HS-27A (cell line): ENCODE measurements around the gene F2RL3.
"Not testable (repeated sequence)": the region's sequence is repeated elsewhere in the genome, so short reads cannot be mapped to it uniquely, and the experiment has no call there.

ENCODE experiments used
- DNase-seq: peaks from one replicate; pipeline ENCODE4 v3.0.0-alpha.2; 2012; ENCODE audit warnings: low read depth, missing footprints

The F2RL3 gene

DNA sequence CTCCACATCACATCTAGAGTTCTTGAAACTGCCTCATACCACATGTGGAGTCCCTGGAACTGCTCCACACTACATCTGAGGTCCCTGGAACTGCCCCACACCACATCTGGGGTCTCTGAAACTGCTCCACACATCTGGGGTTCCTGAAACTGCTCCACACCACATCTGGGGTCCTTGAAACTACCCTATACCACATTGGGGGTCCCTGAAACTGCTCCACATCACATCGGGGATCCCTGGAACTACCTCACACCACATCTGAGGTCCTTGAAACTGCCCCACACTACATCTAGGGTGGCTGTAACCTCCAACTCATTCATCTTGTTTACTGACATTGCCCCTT, 33.8 kb downstream of the F2RL3 start:
- DNase-seq: no peak

DNA sequence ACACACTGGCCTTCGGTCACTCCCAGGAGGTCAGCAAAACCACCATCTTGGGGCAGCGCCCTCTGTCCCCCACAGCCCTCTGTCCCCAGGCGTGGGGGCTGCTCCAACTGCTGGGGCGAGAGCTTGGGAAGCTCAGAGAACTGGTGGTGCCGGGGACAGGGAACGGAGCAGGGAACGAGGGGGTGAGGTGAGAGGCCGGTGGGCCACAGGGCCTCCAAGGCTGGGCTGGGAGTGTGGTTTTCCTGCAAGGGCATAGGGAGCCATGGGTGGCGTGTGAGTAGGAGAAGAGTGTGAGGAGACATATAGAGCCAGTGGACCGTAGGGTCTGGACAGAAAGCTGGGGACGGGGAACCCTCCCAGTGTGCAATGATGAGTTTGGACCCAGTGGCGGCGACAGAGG, 34.1 kb downstream of the F2RL3 start:
- DNase-seq: no peak

DNA sequence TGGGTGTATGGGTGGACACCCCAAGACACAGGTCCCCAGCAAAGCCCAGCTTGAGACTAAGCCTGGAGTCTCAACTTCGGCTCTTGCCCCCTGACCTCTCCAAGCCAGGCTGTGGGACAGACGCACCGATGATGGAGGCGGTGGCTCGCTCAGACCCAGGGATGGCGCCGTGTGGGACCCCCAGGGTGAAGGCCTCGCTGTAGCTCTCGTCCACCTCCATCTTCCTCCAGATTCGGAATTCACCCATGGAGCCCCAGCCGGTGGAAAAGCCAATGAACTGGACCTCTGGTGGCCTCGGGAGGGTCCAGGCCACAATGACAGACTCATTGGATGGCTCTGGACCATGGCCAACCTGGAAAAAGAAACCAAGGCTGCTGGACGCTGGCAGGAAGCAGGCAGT, 39.1 kb downstream of the F2RL3 start:
- DNase-seq: no peak

DNA sequence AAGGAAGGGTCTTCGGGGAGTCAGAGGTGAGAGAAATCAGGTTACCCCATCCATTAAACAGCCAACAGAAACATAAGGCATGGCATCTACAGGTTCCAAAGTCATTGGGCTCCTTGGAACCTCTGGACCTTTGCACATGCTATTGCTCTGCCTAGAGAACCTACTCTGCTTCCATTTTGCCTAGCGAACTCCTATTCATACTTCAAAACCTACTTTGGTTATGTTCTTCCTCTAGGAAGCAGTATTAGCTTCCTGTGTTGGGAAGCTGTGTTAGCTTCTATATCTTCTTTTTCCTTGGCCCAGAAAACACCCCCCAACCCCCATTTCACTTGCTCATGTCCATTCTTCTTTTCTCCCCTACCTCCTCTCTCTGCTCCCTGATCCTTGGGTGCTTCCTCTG, 39.6 kb downstream of the F2RL3 start:
- DNase-seq: no peak

DNA sequence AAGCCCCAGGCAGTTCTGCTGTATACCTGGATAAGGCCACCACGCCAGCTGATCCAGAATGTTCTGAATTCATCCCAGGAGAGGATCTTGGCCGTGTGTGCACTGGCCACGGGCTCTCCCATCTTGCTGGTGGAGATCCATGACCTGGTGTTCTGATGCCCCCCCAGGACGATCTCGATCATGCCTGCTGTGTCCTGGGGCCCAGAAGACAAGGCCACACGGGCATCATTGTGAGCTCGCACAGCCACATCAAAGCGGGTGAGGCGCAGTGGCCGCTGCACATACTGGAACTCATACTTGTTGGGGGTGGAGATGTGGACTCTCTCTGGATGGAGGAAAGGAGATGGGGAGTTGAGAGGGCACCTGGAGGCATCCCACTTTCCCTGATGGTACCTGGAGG, 40.1 kb downstream of the F2RL3 start:
- no peak for DNase-seq

DNA sequence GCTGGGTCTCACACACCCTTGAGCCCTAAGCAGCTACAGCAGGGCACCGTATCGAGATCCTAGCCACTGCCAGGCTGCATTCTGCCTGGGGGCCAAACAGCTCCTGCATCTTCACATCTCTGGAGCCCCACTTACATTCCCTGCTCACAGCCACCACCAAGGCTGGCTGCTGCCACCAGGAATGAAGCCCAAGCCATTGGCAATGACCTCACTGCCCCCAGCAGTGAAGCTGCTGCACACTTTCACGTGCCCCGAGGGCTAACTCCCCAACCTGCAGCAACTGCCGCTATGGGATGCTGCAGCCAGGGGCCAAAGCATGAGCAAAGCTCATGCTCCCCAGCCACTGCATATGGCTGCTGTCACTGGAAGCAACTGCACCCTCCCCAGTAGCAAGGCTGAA, 42.0 kb downstream of the F2RL3 start:
- no peak for DNase-seq

DNA sequence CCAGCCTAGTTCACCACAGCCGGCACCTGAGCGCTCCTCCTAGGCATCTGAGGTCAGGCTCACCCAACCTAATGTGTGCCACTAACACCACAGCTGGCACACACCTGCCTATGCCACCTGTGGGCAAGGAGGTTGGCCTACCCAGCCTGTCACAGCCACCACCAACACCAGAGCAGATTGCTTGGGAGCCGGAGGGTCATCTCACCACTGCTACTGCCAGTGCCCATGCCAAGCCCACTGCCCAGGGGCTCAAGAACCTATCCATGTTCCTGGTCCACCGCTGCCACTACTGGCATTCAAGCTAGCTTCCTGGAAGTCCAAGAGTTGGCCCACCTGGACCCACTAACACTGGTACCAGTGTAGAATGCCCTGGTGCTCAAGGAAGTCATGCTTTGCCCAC, 42.5 kb downstream of the F2RL3 start:
- no peak for DNase-seq

DNA sequence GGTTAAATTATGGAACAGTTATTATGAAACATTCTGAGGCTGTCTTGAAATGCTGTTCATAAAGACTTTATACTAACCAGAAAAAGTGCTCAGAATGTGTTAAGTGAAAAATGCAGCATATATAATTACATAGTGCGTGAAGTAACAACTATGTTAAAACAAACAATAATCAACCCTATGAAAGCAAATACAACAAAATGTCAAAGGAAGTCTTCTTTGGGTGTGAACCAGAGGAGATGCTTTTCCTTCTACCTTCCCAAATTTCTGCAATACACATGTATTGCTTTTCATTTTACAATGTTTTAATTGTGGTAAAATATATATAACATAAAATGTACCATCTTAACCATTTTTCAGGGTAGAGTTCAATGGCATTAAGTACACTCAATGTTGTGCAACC, 45.7 kb downstream of the F2RL3 start:
- DNase-seq: no peak

DNA sequence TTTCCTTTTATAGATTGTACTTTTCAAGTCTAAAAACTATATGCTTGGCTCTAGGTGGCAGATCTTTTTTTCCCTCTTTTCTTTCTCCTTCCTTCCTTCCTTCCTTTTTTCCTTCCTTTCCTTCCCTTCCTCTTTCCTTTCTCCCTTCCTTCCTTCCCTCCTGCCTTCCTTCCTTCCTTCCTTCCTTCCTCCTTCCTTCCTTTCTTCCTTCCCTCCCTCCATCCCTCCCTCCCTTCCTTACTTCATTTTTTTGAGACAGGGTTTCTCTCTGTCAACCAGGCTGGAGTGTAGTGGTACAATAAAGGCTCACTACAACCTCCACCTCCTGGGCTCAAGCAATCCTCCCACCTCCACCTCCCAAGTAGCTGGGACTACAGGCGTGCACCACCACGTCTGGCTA, 48.1 kb downstream of the F2RL3 start:
- no peak for DNase-seq

DNA sequence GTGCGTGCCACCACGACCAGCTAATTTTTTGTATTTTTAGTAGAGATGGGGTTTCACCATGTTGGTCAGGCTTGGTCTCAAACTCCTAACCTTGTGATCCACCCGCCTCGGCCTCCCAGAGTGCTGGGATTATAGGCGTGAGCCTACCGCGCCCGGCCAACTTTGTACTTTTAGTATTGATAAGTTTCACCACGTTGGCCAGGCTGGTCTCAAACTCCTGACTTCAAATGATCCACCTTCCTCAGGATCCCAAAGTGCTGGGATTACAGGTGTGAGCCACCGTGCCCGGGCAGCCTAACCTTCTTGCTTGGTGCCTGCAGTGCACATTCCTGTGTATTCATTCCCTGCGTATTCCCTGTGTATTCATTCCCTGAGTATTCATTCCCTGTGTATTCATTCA, 49.0 kb downstream of the F2RL3 start:
- DNase-seq: not testable (repeated sequence)

DNA sequence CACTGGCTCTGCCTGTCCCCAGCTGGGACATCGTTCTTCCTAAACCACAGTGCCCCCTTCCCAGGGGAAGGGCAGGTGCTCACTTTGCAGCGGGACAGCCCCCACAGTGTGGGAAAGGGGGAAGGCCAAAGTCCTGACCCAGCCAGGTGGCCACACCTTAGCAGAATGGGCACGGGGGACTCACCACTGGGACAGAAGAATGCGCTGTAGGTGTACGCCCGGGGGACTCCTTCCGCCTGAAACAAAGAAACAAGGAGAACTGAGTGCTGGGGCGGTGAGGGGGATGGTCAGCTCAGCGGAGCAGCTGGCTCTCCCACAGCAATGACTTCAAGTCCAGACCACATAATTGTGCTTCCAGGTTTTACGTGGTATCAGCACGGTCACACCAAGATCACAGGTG, 49.4 kb downstream of the F2RL3 start:
- no peak for DNase-seq

DNA sequence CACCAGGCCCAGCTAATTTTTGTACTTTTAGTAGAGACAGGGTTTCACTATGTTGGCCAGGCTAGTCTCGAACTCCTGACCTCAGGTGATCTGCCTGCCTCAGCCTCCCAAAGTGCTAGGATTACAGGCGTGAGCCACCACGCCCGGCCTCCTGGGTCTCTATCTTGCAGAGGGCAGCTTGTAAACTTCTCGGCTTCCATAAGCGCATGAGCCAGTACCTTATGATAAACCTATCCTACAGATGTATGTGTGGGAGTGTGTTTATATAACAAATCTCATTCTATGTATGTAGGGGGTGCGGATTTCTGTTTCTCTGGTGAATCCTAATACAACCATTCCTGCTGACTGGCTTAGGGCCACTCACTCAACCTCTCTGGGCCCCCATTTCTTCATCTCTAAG, 51.3 kb downstream of the F2RL3 start:
- not testable (repeated sequence) for DNase-seq

DNA sequence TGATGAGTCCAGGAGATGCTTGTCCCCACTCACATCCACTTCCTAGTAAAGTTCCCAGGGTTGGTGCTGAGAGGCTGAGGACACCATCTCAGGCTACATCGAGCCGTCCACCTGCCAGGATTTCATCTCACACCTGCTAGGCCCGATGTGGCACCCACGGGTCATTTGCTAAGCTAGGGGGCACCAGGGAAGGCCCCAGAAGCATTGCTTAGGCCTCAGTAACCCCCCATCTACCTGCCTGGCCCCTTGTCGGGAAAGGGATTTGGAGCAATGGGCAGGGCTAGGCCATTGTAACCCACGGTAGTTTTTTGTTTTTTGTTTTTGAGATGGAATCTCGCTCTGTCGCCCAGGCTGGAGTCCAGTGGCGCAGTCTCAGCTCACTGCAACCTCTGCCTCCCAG, 51.8 kb downstream of the F2RL3 start:
- DNase-seq: no peak
